Loucy (cell line): ENCODE results near the gene SFR1.

ENCODE experiments used
- CTCF ChIP-seq: fragments of 200-600 bp; sonication (generic); conservative IDR thresholded peaks from 2 replicates; pipeline ENCODE4 v1.5.1; 2014; ENCODE audit warnings: mild to moderate bottlenecking, antibody characterized with exemption, low read length
- EZH2phosphoT487 ChIP-seq: fragments of 200-600 bp; IDR thresholded peaks from 2 replicates; pipeline ENCODE4 v1.6.1; 2018; ENCODE audit warnings: antibody characterized with exemption, mild to moderate bottlenecking, moderate library complexity, borderline replicate concordance

DNA sequence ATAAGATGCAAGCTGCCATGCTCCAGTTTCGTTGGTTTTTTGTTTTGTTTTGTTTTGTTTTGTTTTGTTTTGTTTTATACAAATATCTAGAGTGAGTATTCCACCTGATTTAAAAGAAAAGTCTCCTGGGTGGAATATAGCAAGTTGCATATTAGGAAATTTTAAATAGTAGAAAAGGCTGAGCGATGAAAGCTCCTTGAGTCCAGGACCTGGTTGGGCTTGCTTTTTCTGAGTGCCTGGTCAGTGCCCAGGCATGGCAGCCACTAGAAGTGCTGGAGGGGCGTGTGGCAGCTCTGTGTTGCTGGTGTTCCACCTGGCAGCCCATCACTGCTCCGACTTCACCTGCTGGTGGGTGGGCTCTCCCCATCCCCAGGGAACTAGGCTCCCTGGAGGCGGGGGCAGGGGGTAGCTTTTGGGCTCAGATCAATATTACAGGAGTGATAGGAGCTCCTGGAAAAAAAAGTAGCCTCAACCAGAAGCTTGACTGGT is 44.3 kb upstream of the SFR1 start:
- TF ChIP-seq CTCF: no peak
- no peak for TF ChIP-seq EZH2phosphoT487
